HG03378 (cell line): ENCODE results near the gene ADGRB3.
"Not testable (repeated sequence)": the region's sequence is repeated elsewhere in the genome, so short reads cannot be mapped to it uniquely, and the experiment has no call there.

Source experiments
- ATAC-seq: cut with Tn5 transposase; IDR thresholded peaks from one replicate; pipeline ENCODE4 v1.9.1; 2021; ENCODE audit warnings: mild to moderate bottlenecking, moderate library complexity; ENCODE audit not compliant: unreplicated experiment

Gene ADGRB3

GRCh38 chr6:68642977-68643376, 7.9 kb downstream of the ADGRB3 start:
- no peak for ATAC-seq

GRCh38 chr6:68649669-68650068, 14.6 kb downstream of the ADGRB3 start:
- no peak for ATAC-seq

- ATAC-seq = no peak
Observed at GRCh38 chr6:68650142-68650541, 15.1 kb downstream of the ADGRB3 start.

- no peak for ATAC-seq
Observed at GRCh38 chr6:68651011-68651985, 16.2 kb downstream of the ADGRB3 start.

- no peak for ATAC-seq
Observed at GRCh38 chr6:68652117-68652536, 17.0 kb downstream of the ADGRB3 start.

- no peak for ATAC-seq
Observed at GRCh38 chr6:68653074-68653705, 18.1 kb downstream of the ADGRB3 start.

- no peak for ATAC-seq
Observed at GRCh38 chr6:68653706-68654089, 18.6 kb downstream of the ADGRB3 start.

GRCh38 chr6:68654134-68654533, 19.1 kb downstream of the ADGRB3 start:
- no peak for ATAC-seq

GRCh38 chr6:68655028-68655427, 19.9 kb downstream of the ADGRB3 start:
- ATAC-seq = no peak

- no peak for ATAC-seq
Observed at GRCh38 chr6:68657374-68658139, 22.5 kb downstream of the ADGRB3 start.

- ATAC-seq = no peak
Observed at GRCh38 chr6:68658338-68658737, 23.3 kb downstream of the ADGRB3 start.

GRCh38 chr6:68673255-68673654, 38.2 kb downstream of the ADGRB3 start:
- no peak for ATAC-seq

GRCh38 chr6:68675548-68675947, 40.5 kb downstream of the ADGRB3 start:
- no peak for ATAC-seq

GRCh38 chr6:68676094-68676493, 41.0 kb downstream of the ADGRB3 start:
- not testable (repeated sequence) for ATAC-seq

- no peak for ATAC-seq
Observed at GRCh38 chr6:68677058-68677457, 42.0 kb downstream of the ADGRB3 start.

- ATAC-seq = no peak
Observed at GRCh38 chr6:68679399-68679798, 44.3 kb downstream of the ADGRB3 start.

- no peak for ATAC-seq
Observed at GRCh38 chr6:68680264-68680663, 45.2 kb downstream of the ADGRB3 start.

- ATAC-seq = no peak
Observed at GRCh38 chr6:68689910-68690309, 54.8 kb downstream of the ADGRB3 start.

- ATAC-seq = no peak
Observed at GRCh38 chr6:68691120-68691519, 56.0 kb downstream of the ADGRB3 start.

- ATAC-seq = no peak
Observed at GRCh38 chr6:68693271-68693670, 58.2 kb downstream of the ADGRB3 start.

GRCh38 chr6:68695403-68695802, 60.3 kb downstream of the ADGRB3 start:
- ATAC-seq = no peak
